ENCODE measurements around the gene ATP10B. TPM values are rescaled to one million over a fixed set of nuclear protein-coding genes. Genes with fewer than 3 reads are reported as not detected.

ATP10B gene
- total RNA-seq, 1 donor from 2014 or later: 16.1 TPM

DNA sequence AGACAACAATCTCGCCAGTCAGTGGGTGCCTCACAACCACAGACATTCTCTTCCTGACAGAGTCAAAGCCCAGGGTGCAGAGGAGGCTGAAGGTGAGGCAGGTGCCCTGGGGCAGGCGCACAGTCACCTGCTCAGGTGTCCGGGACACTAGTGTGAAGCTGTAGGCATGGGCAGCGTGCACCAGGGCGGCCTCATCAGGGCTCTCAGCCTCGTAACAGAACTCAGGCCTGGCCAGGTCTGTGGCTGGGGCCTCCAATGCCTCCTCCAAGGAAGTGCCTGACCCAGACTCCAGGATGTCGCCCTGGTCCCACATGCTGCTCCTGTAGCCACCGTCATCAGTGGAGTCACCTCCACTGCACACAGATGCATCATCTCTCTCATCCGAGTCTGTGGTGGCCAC lies 231.6 kb downstream of the ATP10B start:
- intact Hi-C loops (cut with DNase I): no loop called here
- ATAC-seq (no peak), DNase-seq (ENCODE audit: low spot score) (no peak)

DNA sequence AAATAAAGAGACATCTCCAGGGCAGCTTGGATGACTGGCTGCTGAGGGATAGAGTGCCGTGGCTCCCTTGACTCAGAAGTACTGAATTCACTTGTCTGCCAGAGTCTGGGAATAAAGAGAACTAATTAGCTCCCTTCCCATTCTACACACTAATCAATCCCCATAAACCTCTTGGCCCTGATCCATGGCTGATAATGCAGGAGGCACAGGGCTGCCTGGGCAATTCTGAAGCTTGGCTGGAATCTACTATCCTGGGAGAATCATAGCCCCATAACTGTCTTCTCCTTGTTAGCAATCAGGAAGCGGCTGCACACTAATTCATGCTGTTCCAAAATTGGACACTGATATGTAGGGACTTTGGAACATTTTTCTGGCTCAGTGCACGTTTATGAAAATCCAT lies 232.6 kb downstream of the ATP10B start:
- ATAC-seq (no peak), DNase-seq (ENCODE audit: low spot score) (no peak)
- intact Hi-C loops (cut with DNase I): no loop called here

- intact Hi-C loops (cut with DNase I): no loop called here
- no peak for ATAC-seq
Observed at GRCh38 chr5:160618286-160618685, 233.7 kb downstream of the ATP10B start.

DNA sequence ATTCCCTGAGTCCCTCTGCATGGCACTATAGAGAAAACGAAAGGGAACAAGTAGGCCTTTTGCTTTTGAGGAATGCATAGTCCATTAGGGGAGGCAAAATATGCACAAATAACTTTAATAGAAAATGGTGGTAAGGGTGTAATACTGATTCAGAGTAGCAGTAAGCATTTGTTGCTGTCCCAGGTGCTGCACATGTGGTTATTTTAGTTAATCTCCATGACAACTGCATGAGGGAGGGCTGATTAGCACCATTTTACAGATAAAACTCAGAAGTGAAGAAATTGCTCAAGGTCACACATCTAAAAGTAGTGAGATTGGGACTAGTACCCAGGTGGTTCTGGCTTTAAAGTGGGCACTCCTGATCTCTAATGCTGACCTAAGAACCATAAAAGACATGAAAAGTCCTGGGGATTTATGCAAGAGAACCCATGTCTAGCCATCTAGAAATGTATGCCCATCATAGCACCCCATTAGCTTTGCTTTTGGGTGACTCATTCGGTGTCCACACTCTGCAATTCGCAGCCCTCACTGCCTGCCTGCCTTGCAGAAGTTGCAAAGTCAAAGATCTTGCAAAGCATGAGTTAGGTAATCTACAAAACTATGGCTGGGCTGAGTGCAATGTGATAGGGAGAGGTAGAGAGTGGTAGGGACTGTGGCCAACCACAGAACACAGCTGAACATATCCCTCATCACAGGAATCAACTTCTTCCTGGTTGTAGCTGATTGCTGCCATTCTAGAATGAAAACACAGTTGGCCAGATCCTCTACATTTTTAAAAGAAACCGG lies 235.1 kb downstream of the ATP10B start:
- no peak for ATAC-seq
- no peak for DNase-seq (ENCODE audit: low spot score)
- intact Hi-C loops (cut with DNase I): no loop called here

More at GRCh38 chr5:160618286-160618685, 233.7 kb downstream of the ATP10B start:
- no peak for DNase-seq (ENCODE audit: low spot score)

- no peak for DNase-seq (ENCODE audit: low spot score)
- intact Hi-C loops (cut with DNase I): no loop called here
- no peak for ATAC-seq
Observed at GRCh38 chr5:160614136-160614535, 237.9 kb downstream of the ATP10B start.

DNA sequence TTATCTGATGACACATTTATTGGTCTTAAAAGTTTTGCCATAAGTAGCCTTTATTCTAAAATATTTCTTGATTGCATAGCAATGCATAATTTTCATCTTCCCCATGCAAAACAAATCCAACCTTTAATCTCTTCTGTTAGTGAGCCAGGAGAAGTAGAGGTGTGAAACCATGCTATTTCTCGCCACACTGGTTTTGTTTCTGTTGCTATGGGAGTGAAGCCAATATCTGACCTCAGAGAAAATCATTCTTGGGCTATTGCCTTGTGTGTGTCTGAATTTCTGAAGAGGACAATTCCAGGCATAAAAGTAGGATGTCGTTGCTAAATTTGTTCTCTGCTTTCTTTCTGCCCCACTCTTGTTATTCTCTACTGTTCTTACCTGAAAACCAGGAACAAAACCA lies 246.7 kb downstream of the ATP10B start:
- DNase-seq (ENCODE audit: low spot score): no peak
- ATAC-seq: no peak
- intact Hi-C loops (cut with DNase I): no loop called here

GRCh38 chr5:160604484-160604883 lies 247.5 kb downstream of the ATP10B start:
- ATAC-seq: no peak
- intact Hi-C loops (cut with DNase I): no loop called here
- no peak for DNase-seq (ENCODE audit: low spot score)

GRCh38 chr5:160602744-160603143 lies 249.3 kb downstream of the ATP10B start:
- ATAC-seq (no peak), DNase-seq (ENCODE audit: low spot score) (no peak)
- intact Hi-C loops (cut with DNase I): no loop called here

DNA sequence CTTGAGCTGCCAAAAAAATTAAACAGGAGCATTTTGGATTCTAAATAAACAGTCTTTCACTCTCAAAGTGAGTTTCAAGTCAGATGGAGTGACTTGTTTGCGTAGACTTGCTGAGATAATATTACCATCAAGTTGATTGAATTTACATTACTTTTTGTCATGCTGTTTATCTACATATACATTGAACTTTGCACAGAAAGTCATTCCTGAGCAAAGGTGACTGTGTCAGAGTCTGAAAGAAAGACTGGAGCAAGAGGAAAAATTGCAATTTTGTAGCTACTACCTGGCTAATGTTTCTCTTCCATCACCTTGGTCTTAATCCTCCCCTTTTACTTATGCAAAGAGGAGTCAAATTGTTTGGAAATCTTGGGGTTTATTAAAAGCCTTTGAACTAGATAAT lies 251.0 kb downstream of the ATP10B start:
- intact Hi-C loops (cut with DNase I): no loop called here
- ATAC-seq: no peak
- DNase-seq (ENCODE audit: low spot score): no peak

DNA sequence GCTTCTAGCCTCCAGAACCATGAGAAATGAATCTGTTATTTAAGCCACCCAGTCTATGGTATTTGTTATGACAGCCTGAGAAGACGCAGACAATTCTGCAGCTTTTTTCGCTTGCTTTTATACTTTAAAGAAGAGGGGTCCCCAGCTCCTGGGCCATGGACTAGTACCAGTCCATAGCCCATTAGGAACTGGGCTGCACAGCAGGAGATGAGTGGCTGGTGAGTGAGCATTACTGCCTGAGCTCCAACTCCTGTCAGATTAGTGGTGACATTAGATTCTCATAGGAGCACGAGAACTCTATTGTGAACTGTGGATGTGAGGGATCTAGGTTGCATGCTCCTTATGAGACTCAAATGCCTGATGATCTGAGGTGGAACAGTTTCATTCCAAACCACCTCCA lies 278.7 kb downstream of the ATP10B start:
- DNase-seq (ENCODE audit: low spot score): no peak
- ATAC-seq: no peak
- intact Hi-C loops (cut with DNase I): no loop called here

- intact Hi-C loops (cut with DNase I): no loop called here
- ATAC-seq: no peak
- no peak for DNase-seq (ENCODE audit: low spot score)
Observed at GRCh38 chr5:160567031-160567705, 284.8 kb downstream of the ATP10B start.

DNA sequence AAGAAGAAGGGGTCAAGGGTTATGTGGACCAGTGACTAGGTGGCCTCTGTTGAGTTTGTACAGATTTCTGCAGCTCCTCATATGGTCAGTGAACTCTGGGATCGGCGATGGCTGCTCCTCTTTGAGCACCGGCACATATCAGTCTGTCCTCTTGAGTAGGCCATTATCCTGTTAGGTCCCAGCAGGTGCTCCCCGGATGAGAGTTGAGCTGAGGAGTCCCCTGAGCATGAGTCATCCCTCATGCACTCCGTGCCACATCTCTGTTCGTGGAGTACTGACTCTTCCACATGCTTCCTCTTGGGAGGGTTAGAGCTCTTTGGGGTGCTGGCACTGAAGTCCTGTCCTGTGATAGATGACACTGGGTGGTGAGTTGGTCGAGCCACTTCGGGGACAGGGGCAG lies 286.6 kb downstream of the ATP10B start:
- no peak for DNase-seq (ENCODE audit: low spot score)
- intact Hi-C loops (cut with DNase I): no loop called here
- ATAC-seq: no peak

DNA sequence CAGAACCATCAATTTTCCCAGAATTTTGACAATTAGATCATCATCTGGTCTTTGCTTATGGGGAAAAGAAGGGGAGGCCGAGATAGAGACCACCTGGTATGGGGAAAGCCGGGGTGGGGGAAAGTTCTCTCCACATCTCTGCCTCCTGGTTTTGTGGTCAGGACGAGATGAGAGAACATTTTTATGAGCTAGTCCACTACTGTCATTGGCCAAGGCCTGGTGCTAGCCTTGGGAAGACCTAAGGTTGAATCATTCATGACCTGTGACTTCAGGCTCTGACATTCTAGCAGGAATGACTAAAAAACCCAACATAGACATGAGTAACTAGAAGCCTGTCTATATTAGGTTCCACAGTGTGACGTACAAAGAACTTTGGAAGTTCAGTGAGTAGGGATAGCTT lies 295.2 kb downstream of the ATP10B start:
- DNase-seq (ENCODE audit: low spot score) (no peak), ATAC-seq (no peak)
- intact Hi-C loops (cut with DNase I): no loop called here

GRCh38 chr5:160555971-160556631 lies 295.9 kb downstream of the ATP10B start:
- DNase-seq (ENCODE audit: low spot score): no peak
- ATAC-seq: no peak
- intact Hi-C loops (cut with DNase I): no loop called here

- intact Hi-C loops (cut with DNase I): no loop called here
- ATAC-seq (no peak), DNase-seq (ENCODE audit: low spot score) (no peak)
Observed at GRCh38 chr5:160555581-160555970, 296.4 kb downstream of the ATP10B start.

DNA sequence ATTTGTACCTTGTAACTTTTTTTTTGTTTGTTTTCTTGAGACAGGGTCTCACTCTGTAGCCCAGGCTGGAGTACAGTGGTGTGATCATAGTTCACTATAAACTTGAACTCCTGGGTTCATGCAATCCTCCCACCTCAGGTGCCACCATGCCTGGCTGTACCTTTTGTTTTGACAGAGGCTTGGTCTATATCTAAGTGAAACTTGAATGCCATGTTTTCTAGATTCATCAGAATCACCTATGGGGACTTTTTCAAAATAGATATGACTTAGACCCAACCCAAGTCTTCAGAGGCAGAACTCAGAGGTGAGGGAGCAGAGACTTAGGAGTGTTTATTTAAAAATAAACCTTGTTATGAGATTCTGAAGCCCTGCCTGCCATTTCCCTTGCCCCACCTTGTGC lies 301.9 kb downstream of the ATP10B start:
- DNase-seq (ENCODE audit: low spot score) (no peak), ATAC-seq (no peak)
- intact Hi-C loops (cut with DNase I): no loop called here

- intact Hi-C loops (cut with DNase I): no loop called here
Observed at GRCh38 chr5:160548949-160549645, 302.9 kb downstream of the ATP10B start.

DNA sequence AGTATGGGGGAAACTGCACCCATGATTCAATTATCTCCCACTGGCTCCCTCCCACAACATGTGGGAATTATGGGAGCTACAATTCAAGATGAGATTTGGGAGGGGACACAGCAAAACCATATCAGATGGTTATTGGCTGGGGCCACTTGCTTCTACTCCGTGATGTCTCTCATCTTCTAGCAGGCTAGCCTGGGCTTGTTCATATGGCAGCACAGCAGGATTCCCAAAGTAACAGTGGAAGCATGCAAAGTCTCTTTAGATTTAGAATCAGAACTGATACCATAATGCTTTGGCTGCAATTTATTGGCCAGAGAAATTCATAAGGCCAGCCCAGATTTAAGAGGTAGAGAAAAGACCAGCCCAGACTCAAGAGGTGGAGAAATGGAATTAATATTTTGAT lies 304.1 kb downstream of the ATP10B start:
- no peak for DNase-seq (ENCODE audit: low spot score)
- intact Hi-C loops (cut with DNase I): no loop called here
- ATAC-seq: no peak

More at GRCh38 chr5:160548949-160549645, 302.9 kb downstream of the ATP10B start:
- ATAC-seq (no peak), DNase-seq (ENCODE audit: low spot score) (no peak)

DNA sequence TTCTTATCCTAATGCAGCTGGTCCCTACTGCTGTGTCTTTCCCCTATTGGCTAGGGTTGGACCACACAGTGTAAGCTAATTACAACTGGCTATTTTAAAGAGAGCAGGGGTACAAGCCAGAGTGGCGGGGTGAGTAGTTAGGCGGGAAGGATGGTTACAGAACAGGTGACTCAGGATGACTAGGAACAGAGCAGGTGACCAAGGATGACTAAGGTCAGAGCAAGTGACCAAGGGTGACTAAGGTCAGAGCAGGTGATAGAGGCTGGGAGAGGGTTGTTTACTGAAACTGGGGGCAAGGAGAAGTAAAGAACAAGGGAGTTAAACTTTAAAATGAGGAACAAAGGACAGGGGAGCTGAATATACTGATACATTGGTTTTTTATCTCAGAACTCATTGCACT lies 304.9 kb downstream of the ATP10B start:
- intact Hi-C loops (cut with DNase I): no loop called here
- DNase-seq (ENCODE audit: low spot score): no peak
- ATAC-seq: no peak

DNA sequence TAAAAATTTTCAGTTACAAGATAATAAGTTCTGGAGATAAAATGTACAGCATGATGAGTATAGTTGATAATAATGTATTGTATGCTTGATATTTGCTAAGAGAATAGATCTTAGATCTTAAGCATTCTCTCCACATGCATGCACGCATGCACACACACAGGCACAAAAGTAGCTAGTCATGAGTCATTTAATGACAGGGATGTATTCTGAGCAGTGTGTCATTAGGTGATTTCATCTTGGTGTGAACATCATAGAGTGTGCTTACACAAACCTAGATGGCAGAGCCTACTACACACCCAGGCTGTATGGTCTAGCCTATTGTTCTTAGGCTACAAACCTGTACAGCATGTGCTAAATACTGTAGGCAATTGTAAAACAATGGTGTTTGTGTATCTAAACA lies 306.2 kb downstream of the ATP10B start:
- no peak for ATAC-seq
- DNase-seq (ENCODE audit: low spot score): no peak
- intact Hi-C loops (cut with DNase I): no loop called here
